ENCODE results near the gene DPEP2NB. TPM values are rescaled to one million over a fixed set of nuclear protein-coding genes. Genes with fewer than 3 reads are reported as not detected.
"Not testable (repeated sequence)": the region's sequence is repeated elsewhere in the genome, so short reads cannot be mapped to it uniquely, and the experiment has no call there.

Gene DPEP2NB
- total and polyA plus RNA-seq, 9 donors: not detected

- DNase-seq; H3K4me3 ChIP-seq (ENCODE audit: low read length); H3K27ac ChIP-seq (ENCODE audit: low read length); H3K36me3 ChIP-seq (ENCODE audit: control insufficient read depth, insufficient read depth, low read length); H3K9me3 ChIP-seq (replicated peaks; ENCODE audit: control insufficient read depth, low read depth, low read length); H3K27me3 ChIP-seq (ENCODE audit: control insufficient read depth, insufficient read depth, low read length): not testable (repeated sequence)
- 89% methylated on average over 5 of the region's 7 CpGs for WGBS (ENCODE audit: insufficient coverage)
- peaks cover 15% of the 10 kb centered on the region for H3K4me1 ChIP-seq (ENCODE audit: control insufficient read depth, insufficient read depth, low read length)
Measured at GRCh38 chr16:67972285-67972684, 43.4 kb downstream of the DPEP2NB start.

- peaks cover 4% of the 10 kb centered on the region for H3K36me3 ChIP-seq (ENCODE audit: control insufficient read depth, insufficient read depth, low read length)
- no peaks in the 10 kb centered on the region for H3K9me3 ChIP-seq (replicated peaks; ENCODE audit: control insufficient read depth, low read depth, low read length)
- 100% methylated on average over 1 of the region's 9 CpGs for WGBS (ENCODE audit: insufficient coverage)
- H3K4me3 ChIP-seq (ENCODE audit: low read length): no peak overlapping the region
- DNase-seq: no peak
- H3K27ac ChIP-seq (ENCODE audit: low read length): no peak overlapping the region
- H3K4me1 ChIP-seq (ENCODE audit: control insufficient read depth, insufficient read depth, low read length): peaks cover 25% of the 10 kb centered on the region
- H3K27me3 ChIP-seq (ENCODE audit: control insufficient read depth, insufficient read depth, low read length): peaks cover 2% of the 10 kb centered on the region
Measured at GRCh38 chr16:67971111-67971510, 44.6 kb downstream of the DPEP2NB start.

GRCh38 chr16:67969254-67970039 is 46.3 kb downstream of the DPEP2NB start:
- peak overlapping the region; percentile 81 for H3K27ac ChIP-seq (ENCODE audit: low read length)
- H3K27me3 ChIP-seq (ENCODE audit: control insufficient read depth, insufficient read depth, low read length): peaks cover 2% of the 10 kb centered on the region
- peak overlapping the region; percentile 66 for H3K4me3 ChIP-seq (ENCODE audit: low read length)
- peaks cover 15% of the 10 kb centered on the region for H3K36me3 ChIP-seq (ENCODE audit: control insufficient read depth, insufficient read depth, low read length)
- peak; percentile 65 for DNase-seq
- no peaks in the 10 kb centered on the region for H3K9me3 ChIP-seq (replicated peaks; ENCODE audit: control insufficient read depth, low read depth, low read length)
- H3K4me1 ChIP-seq (ENCODE audit: control insufficient read depth, insufficient read depth, low read length): peaks cover 31% of the 10 kb centered on the region
- 40% methylated on average over 23 of the region's 40 CpGs for WGBS (ENCODE audit: insufficient coverage)

- peak; percentile 97 for DNase-seq
- peak within 1 kb of the TSS; percentile 66 for H3K4me3 ChIP-seq (ENCODE audit: low read length)
- H3K27ac ChIP-seq (ENCODE audit: low read length): peak within 1 kb of the TSS; percentile 81
- peaks cover 22% of the 10 kb centered on the region for H3K36me3 ChIP-seq (ENCODE audit: control insufficient read depth, insufficient read depth, low read length)
- H3K4me1 ChIP-seq (ENCODE audit: control insufficient read depth, insufficient read depth, low read length): peaks cover 39% of the 10 kb centered on the region
- no peaks in the 10 kb centered on the region for H3K9me3 ChIP-seq (replicated peaks; ENCODE audit: control insufficient read depth, low read depth, low read length)
- WGBS (ENCODE audit: insufficient coverage): under 1% methylated on average over 69 of the region's 78 CpGs
- H3K27me3 ChIP-seq (ENCODE audit: control insufficient read depth, insufficient read depth, low read length): peaks cover 2% of the 10 kb centered on the region
Measured at GRCh38 chr16:67968400-67969253, 47.1 kb downstream of the DPEP2NB start, which contains the start of gene SLC12A4. Gene SLC12A4, minus strand, starts transcription at chr16:67968637. Its CDS starts 84 bp downstream, at chr16:67968553.

- Histone ChIP-seq H3K4me1 (ENCODE audit: control insufficient read depth, insufficient read depth, low read length) (peaks cover 46% of the 10 kb centered on the region), H3K27ac (ENCODE audit: low read length) (peak overlapping the region; percentile 70), H3K9me3 (replicated peaks; ENCODE audit: control insufficient read depth, low read depth, low read length) (no peaks in the 10 kb centered on the region), H3K27me3 (ENCODE audit: control insufficient read depth, insufficient read depth, low read length) (peaks cover 2% of the 10 kb centered on the region), H3K36me3 (ENCODE audit: control insufficient read depth, insufficient read depth, low read length) (peaks cover 27% of the 10 kb centered on the region), H3K4me3 (ENCODE audit: low read length) (peak overlapping the region; percentile 66)
- WGBS (ENCODE audit: insufficient coverage): under 1% methylated on average over 44 of the region's 45 CpGs
- peak; percentile 78 for DNase-seq
Measured at GRCh38 chr16:67967958-67968399, 47.7 kb downstream of the DPEP2NB start.

GRCh38 chr16:67967183-67967957 is 48.3 kb downstream of the DPEP2NB start:
- H3K4me3 ChIP-seq (ENCODE audit: low read length): peak overlapping the region; percentile 66
- peaks cover 49% of the 10 kb centered on the region for H3K4me1 ChIP-seq (ENCODE audit: control insufficient read depth, insufficient read depth, low read length)
- H3K27me3 ChIP-seq (ENCODE audit: control insufficient read depth, insufficient read depth, low read length): peaks cover 2% of the 10 kb centered on the region
- peaks cover 33% of the 10 kb centered on the region for H3K36me3 ChIP-seq (ENCODE audit: control insufficient read depth, insufficient read depth, low read length)
- no peak for DNase-seq
- peak overlapping the region; percentile 70 for H3K27ac ChIP-seq (ENCODE audit: low read length)
- no peaks in the 10 kb centered on the region for H3K9me3 ChIP-seq (replicated peaks; ENCODE audit: control insufficient read depth, low read depth, low read length)
- WGBS (ENCODE audit: insufficient coverage): 17% methylated on average over 7 of the region's 18 CpGs

- peak overlapping the region; percentile 66 for H3K4me3 ChIP-seq (ENCODE audit: low read length)
- peaks cover 40% of the 10 kb centered on the region for H3K36me3 ChIP-seq (ENCODE audit: control insufficient read depth, insufficient read depth, low read length)
- peaks cover 56% of the 10 kb centered on the region for H3K4me1 ChIP-seq (ENCODE audit: control insufficient read depth, insufficient read depth, low read length)
- DNase-seq: no peak
- peaks cover 2% of the 10 kb centered on the region for H3K27me3 ChIP-seq (ENCODE audit: control insufficient read depth, insufficient read depth, low read length)
- no peaks in the 10 kb centered on the region for H3K9me3 ChIP-seq (replicated peaks; ENCODE audit: control insufficient read depth, low read depth, low read length)
- H3K27ac ChIP-seq (ENCODE audit: low read length): no peak overlapping the region
- WGBS (ENCODE audit: insufficient coverage): 33% methylated on average over 2 of the region's 3 CpGs
Measured at GRCh38 chr16:67966549-67967182, 49.0 kb downstream of the DPEP2NB start.

- H3K36me3 ChIP-seq (ENCODE audit: control insufficient read depth, insufficient read depth, low read length): peaks cover 48% of the 10 kb centered on the region
- H3K9me3 ChIP-seq (replicated peaks; ENCODE audit: control insufficient read depth, low read depth, low read length): no peaks in the 10 kb centered on the region
- H3K4me1 ChIP-seq (ENCODE audit: control insufficient read depth, insufficient read depth, low read length): peaks cover 62% of the 10 kb centered on the region
- H3K27ac ChIP-seq (ENCODE audit: low read length): no peak overlapping the region
- peaks cover 2% of the 10 kb centered on the region for H3K27me3 ChIP-seq (ENCODE audit: control insufficient read depth, insufficient read depth, low read length)
- 56% methylated on average over 11 of the region's 11 CpGs for WGBS (ENCODE audit: insufficient coverage)
- no peak for DNase-seq
- no peak overlapping the region for H3K4me3 ChIP-seq (ENCODE audit: low read length)
Measured at GRCh38 chr16:67965668-67966548, 49.8 kb downstream of the DPEP2NB start.
